Measurements from ENCODE around the gene INPP5A. TPM values are rescaled to one million over a fixed set of nuclear protein-coding genes. Genes with fewer than 3 reads are reported as not detected.

The INPP5A gene
- total and polyA plus RNA-seq, 4 donors = 34.7 to 43.5 (median 41.2) TPM

DNA sequence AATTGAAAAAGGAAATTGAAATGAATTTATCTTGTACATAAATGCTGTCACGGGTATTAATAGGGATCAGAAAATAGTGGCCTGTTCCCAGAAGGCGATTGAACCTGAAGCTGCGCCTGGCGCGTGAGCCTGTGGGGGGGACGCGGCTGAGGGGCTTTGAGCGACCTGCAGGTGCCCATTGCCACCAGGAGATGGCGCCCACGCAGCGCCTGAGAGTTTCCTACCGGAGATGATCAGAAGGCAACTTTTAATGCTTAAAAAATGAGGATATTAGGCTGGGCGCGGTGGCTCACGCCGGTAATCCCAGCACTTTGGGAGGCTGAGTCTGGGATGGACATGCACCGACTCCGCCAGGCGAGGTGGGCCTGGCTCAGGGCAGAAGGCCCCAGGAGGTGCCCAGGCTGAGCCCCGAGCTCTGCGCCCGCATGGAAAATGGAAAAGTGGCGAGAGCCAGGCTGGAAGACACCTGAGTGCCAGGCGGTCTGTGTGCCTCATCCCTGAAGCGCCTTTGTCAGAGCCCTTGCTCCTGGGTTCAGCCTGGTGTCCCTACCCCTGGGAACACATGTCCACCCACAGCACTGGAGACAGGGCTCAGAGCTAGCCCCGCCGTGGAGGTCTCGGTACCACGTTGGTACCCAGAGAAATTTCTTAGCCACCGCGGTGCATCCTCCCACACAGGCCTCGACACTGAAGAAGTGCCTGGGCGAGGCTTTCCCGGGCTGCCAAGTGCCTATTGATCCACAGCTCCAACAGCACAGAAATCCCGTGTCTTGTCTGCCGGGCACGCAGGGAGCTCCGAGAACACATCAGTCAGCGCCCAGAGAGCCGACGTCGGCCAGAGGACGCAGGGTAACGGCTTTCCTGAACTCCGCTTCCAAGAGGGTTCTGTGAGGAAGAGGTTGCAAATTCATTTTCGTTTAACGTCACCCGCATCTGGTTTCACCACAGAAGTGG, 117.4 kb downstream of the INPP5A start:
- Histone ChIP-seq H3K36me3 (ENCODE audit: control insufficient read depth, insufficient read depth, low read length) (peaks cover 81% of the 10 kb centered on the region), H3K9me3 (ENCODE audit: control insufficient read depth, insufficient read depth, low read length) (no peaks in the 10 kb centered on the region), H3K4me3 (ENCODE audit: low read depth, low read length) (no peak overlapping the region), H3K4me1 (ENCODE audit: control insufficient read depth, insufficient read depth, low read length) (peaks cover 27% of the 10 kb centered on the region), H3K27me3 (ENCODE audit: control insufficient read depth, insufficient read depth, low read length) (no peaks in the 10 kb centered on the region), H3K27ac (ENCODE audit: low read depth, low read length) (no peak overlapping the region)
- DNase-seq (ENCODE audit: low read depth in 4 of 6, low spot score in 6 of 6) = peak in 5 of 6 donors; percentile 54 to 90 (median 58)
- 60% methylated on average over 46 of the region's 48 CpGs for WGBS (ENCODE audit: insufficient coverage)

GRCh38 chr10:132655735-132656134, 118.1 kb downstream of the INPP5A start:
- no peaks in the 10 kb centered on the region for H3K27me3 ChIP-seq (ENCODE audit: control insufficient read depth, insufficient read depth, low read length)
- no peak overlapping the region for H3K27ac ChIP-seq (ENCODE audit: low read depth, low read length)
- no peak overlapping the region for H3K4me3 ChIP-seq (ENCODE audit: low read depth, low read length)
- H3K9me3 ChIP-seq (ENCODE audit: control insufficient read depth, insufficient read depth, low read length) = peaks cover under 1% of the 10 kb centered on the region
- H3K36me3 ChIP-seq (ENCODE audit: control insufficient read depth, insufficient read depth, low read length) = peaks cover 73% of the 10 kb centered on the region
- 93% methylated on average over 6 of the region's 8 CpGs for WGBS (ENCODE audit: insufficient coverage)
- H3K4me1 ChIP-seq (ENCODE audit: control insufficient read depth, insufficient read depth, low read length) = peaks cover 26% of the 10 kb centered on the region
- no peak for DNase-seq (ENCODE audit: low read depth in 4 of 6, low spot score in 6 of 6)

GRCh38 chr10:132656283-132657126, 118.9 kb downstream of the INPP5A start:
- no peak for DNase-seq (ENCODE audit: low read depth in 4 of 6, low spot score in 6 of 6)
- no peak overlapping the region for H3K27ac ChIP-seq (ENCODE audit: low read depth, low read length)
- H3K36me3 ChIP-seq (ENCODE audit: control insufficient read depth, insufficient read depth, low read length) = peaks cover 66% of the 10 kb centered on the region
- peaks cover 1% of the 10 kb centered on the region for H3K9me3 ChIP-seq (ENCODE audit: control insufficient read depth, insufficient read depth, low read length)
- no peak overlapping the region for H3K4me3 ChIP-seq (ENCODE audit: low read depth, low read length)
- WGBS (ENCODE audit: insufficient coverage) = 84% methylated on average over 18 of the region's 18 CpGs
- H3K27me3 ChIP-seq (ENCODE audit: control insufficient read depth, insufficient read depth, low read length) = no peaks in the 10 kb centered on the region
- peaks cover 26% of the 10 kb centered on the region for H3K4me1 ChIP-seq (ENCODE audit: control insufficient read depth, insufficient read depth, low read length)

DNA sequence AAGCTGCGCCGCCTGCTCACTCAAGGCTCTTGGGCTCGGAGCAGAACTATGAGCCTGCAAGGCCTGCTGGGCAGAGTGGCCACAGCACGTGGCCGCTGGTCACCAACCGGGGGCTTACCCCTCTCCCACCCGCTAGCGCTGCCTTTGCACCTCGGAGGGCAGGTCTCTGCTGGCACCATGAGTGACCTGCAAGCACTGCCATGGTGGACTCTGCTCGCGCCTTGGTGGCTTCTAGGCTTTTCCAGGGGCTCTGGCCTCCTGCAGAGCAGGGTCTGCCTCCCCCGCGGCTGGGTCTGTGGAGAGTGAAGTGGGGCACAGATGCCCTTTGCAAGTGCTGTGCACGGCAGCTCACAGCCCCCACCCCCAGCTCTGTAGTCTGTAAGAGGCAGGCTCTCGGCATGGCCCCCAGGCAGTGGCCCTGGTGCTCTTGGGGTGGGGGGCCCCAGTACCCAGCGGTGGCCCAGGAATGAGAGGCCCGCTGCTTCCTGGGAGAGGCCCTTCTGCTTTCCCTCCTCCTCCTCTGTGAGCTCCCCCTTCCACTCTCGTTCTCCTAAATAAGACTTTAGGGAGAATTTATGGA, 119.6 kb downstream of the INPP5A start:
- Histone ChIP-seq H3K36me3 (ENCODE audit: control insufficient read depth, insufficient read depth, low read length) (peaks cover 61% of the 10 kb centered on the region), H3K27ac (ENCODE audit: low read depth, low read length) (no peak overlapping the region), H3K27me3 (ENCODE audit: control insufficient read depth, insufficient read depth, low read length) (no peaks in the 10 kb centered on the region), H3K4me3 (ENCODE audit: low read depth, low read length) (no peak overlapping the region), H3K9me3 (ENCODE audit: control insufficient read depth, insufficient read depth, low read length) (peaks cover 1% of the 10 kb centered on the region), H3K4me1 (ENCODE audit: control insufficient read depth, insufficient read depth, low read length) (peaks cover 26% of the 10 kb centered on the region)
- WGBS (ENCODE audit: insufficient coverage) = 94% methylated on average over 12 of the region's 18 CpGs
- DNase-seq (ENCODE audit: low read depth in 4 of 6, low spot score in 6 of 6) = no peak

- 85% methylated on average over 11 of the region's 16 CpGs for WGBS (ENCODE audit: insufficient coverage)
- Histone ChIP-seq H3K27me3 (ENCODE audit: control insufficient read depth, insufficient read depth, low read length) (no peaks in the 10 kb centered on the region), H3K36me3 (ENCODE audit: control insufficient read depth, insufficient read depth, low read length) (peaks cover 60% of the 10 kb centered on the region), H3K27ac (ENCODE audit: low read depth, low read length) (no peak overlapping the region), H3K4me1 (ENCODE audit: control insufficient read depth, insufficient read depth, low read length) (peaks cover 26% of the 10 kb centered on the region), H3K9me3 (ENCODE audit: control insufficient read depth, insufficient read depth, low read length) (peaks cover 1% of the 10 kb centered on the region), H3K4me3 (ENCODE audit: low read depth, low read length) (no peak overlapping the region)
- DNase-seq (ENCODE audit: low read depth in 4 of 6, low spot score in 6 of 6) = peak in 1 of 6 donors; percentile 25
These were observed 120.2 kb downstream of the INPP5A start for GRCh38 chr10:132657748-132658147.

- H3K36me3 ChIP-seq (ENCODE audit: control insufficient read depth, insufficient read depth, low read length) = peaks cover 56% of the 10 kb centered on the region
- no peaks in the 10 kb centered on the region for H3K27me3 ChIP-seq (ENCODE audit: control insufficient read depth, insufficient read depth, low read length)
- 96% methylated on average over 30 of the region's 30 CpGs for WGBS (ENCODE audit: insufficient coverage)
- H3K27ac ChIP-seq (ENCODE audit: low read depth, low read length) = no peak overlapping the region
- H3K4me3 ChIP-seq (ENCODE audit: low read depth, low read length) = no peak overlapping the region
- DNase-seq (ENCODE audit: low read depth in 4 of 6, low spot score in 6 of 6) = no peak
- peaks cover 26% of the 10 kb centered on the region for H3K4me1 ChIP-seq (ENCODE audit: control insufficient read depth, insufficient read depth, low read length)
- peaks cover 1% of the 10 kb centered on the region for H3K9me3 ChIP-seq (ENCODE audit: control insufficient read depth, insufficient read depth, low read length)
These were observed 121.1 kb downstream of the INPP5A start for GRCh38 chr10:132658546-132659205.

DNA sequence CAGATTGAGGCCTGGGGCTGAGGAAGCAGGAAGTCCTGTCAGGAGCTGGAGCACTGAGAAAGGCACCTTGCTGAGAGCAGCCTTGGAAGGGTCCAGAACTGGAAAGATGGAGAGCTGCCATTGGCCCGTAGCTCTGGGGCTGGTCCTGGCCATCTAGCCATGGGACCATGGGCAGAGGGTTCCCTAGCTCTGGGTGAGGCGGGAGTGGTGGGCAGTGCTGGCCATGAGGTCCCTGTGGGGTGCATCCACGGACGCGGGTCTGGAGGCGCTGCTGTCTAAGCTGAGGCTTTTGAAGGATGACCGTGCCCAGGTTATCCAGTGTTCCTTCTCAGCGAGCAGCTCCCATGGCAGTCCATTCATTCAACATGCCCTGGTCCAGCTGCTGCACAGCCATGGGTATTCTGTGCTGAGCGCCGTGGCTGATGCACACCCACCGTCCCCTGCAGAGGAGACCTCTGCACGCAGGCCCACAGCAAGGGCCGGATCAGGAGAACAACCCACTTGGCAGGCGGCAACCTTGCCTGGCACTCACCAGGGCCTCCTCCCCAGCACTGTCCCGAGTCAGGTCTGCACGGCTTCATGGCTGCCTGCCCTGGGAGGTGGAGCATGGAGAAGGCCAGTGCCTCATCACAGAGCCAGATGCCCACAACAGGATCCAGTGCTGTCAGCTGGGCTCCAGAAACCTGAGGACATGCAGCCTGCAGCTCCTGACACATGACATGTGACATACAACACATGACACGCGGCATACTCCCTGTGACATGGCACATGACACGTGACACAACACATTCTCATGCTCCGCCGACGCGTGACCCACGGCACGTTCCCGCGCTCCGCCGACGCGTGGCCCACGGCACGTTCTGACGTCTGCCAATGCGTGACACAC, 121.9 kb downstream of the INPP5A start:
- Histone ChIP-seq H3K4me3 (ENCODE audit: low read depth, low read length) (no peak overlapping the region), H3K9me3 (ENCODE audit: control insufficient read depth, insufficient read depth, low read length) (peaks cover 1% of the 10 kb centered on the region), H3K27me3 (ENCODE audit: control insufficient read depth, insufficient read depth, low read length) (no peaks in the 10 kb centered on the region), H3K27ac (ENCODE audit: low read depth, low read length) (no peak overlapping the region), H3K36me3 (ENCODE audit: control insufficient read depth, insufficient read depth, low read length) (peaks cover 50% of the 10 kb centered on the region), H3K4me1 (ENCODE audit: control insufficient read depth, insufficient read depth, low read length) (peaks cover 22% of the 10 kb centered on the region)
- no peak for DNase-seq (ENCODE audit: low read depth in 4 of 6, low spot score in 6 of 6)
- WGBS (ENCODE audit: insufficient coverage) = 89% methylated on average over 35 of the region's 35 CpGs

DNA sequence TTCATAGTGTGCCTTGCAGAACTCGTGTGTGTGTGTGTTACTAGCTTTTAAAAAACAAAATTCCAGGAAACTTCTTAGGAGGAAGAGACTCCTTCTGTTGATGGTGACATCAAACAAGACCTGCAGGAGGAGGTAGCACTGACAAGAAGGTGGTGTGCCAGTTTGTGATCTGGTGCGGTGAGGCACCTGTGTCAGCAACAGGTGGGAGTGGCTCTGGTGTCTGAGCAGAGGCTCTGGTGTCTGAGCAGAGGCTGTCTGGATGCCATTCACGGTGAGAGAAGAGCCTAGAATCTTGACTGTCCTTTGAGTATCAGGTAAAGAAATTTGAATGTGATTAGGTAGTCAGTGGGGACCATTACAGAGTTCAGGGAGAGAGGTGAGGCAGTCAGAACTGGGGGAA, 122.8 kb downstream of the INPP5A start:
- H3K27me3 ChIP-seq (ENCODE audit: control insufficient read depth, insufficient read depth, low read length) = no peaks in the 10 kb centered on the region
- no peak overlapping the region for H3K4me3 ChIP-seq (ENCODE audit: low read depth, low read length)
- peaks cover 1% of the 10 kb centered on the region for H3K9me3 ChIP-seq (ENCODE audit: control insufficient read depth, insufficient read depth, low read length)
- H3K27ac ChIP-seq (ENCODE audit: low read depth, low read length) = no peak overlapping the region
- WGBS (ENCODE audit: insufficient coverage) = 100% methylated on average over 3 of the region's 3 CpGs
- H3K4me1 ChIP-seq (ENCODE audit: control insufficient read depth, insufficient read depth, low read length) = peaks cover 12% of the 10 kb centered on the region
- peaks cover 44% of the 10 kb centered on the region for H3K36me3 ChIP-seq (ENCODE audit: control insufficient read depth, insufficient read depth, low read length)
- DNase-seq (ENCODE audit: low read depth in 4 of 6, low spot score in 6 of 6) = no peak
